ENCODE results near the gene FLVCR1.

DNA sequence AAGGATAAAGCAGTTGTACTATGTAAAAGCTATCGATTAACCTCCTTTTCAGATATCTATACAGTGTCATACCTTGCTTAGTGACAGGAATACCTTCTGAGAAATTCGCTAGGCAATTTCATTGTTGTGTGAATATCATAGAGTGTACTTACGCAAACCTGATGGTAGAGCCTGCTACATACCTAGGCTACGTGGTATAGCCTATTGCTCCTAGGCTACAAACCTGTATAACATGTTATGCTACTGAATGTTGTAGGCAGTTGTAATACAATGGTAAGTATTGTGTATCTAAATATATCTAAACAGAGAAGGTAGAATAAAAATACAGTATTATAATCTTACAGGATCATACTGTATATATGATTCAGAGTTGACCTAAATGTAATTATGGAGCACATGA, 26.5 kb downstream of the FLVCR1 start:
- no peak for TF ChIP-seq POLR2A (IDR thresholded peaks at IDR 0.05; ENCODE audit: low read depth, low read length)
- TF ChIP-seq POLR2AphosphoS5 (IDR thresholded peaks at IDR 0.05; ENCODE audit: low read depth, low read length): no peak
- no peak for TF ChIP-seq TAF1 (IDR thresholded peaks at IDR 0.05; ENCODE audit: borderline replicate concordance, low read depth, low read length)

All from GM12892 (cell line).